ENCODE measurements around the gene ZNF584. TPM values are rescaled to one million over a fixed set of nuclear protein-coding genes. Genes with fewer than 3 reads are reported as not detected.

The ZNF584 gene
- total and polyA plus RNA-seq, 2 donors (not counting 3 experiments of a cell fraction or from before 2014, with no cell fraction given), result 5.9 to 12.4 TPM

- no peaks in the 10 kb centered on the region for H3K9me3 ChIP-seq (replicated peaks; ENCODE audit: control insufficient read depth, insufficient read depth, low read length)
- peak overlapping the region; percentile 58 for H3K4me2 ChIP-seq (ENCODE audit: insufficient read depth, low read length)
- no peak overlapping the region for H3K27ac ChIP-seq (ENCODE audit: insufficient read depth, low read depth, low read length)
- intact Hi-C loops (cut with micrococcal nuclease) (loop anchor here (1.0 to 2.0 kb wide), 3 partner anchors 75 to 151 kb away; partner anchors contain the start of genes ERVK3-1, ZNF544 and ZNF8), dilution Hi-C loops (cut with MboI; ENCODE audit: extremely low pct_ligation_motif_present, low sequenced_read_pairs) (no loop called here)
- FAIRE-seq (peak; percentile 24), DNase-seq (ENCODE audit: low read depth, low spot score) (no peak)
- ChIA-PET POLR2A (no interaction called here), CTCF (no interaction called here)
- H4K20me1 ChIP-seq (replicated peaks; ENCODE audit: control insufficient read depth, extremely low read depth, insufficient read depth, low read length), result no peaks in the 10 kb centered on the region
- no peaks in the 10 kb centered on the region for H3K79me2 ChIP-seq (ENCODE audit: control insufficient read depth, insufficient read depth, low read length)
- no peaks in the 10 kb centered on the region for H3K27me3 ChIP-seq (ENCODE audit: control insufficient read depth in 2 of 2, insufficient read depth in 2 of 2, low read length in 2 of 2)
- TSS peak; percentile 27 for BruUV-seq (replicated peaks)
- peak overlapping the region; percentile 31 to 84 (median 55) for H3K4me3 ChIP-seq (replicated peaks in 1 of 3; ENCODE audit: insufficient read depth in 1 of 3, low read depth in 1 of 3, low read length in 3 of 3)
- peak overlapping the region; percentile 39 for H3K9ac ChIP-seq (replicated peaks; ENCODE audit: extremely low read depth, insufficient read depth, low read length)
- H3K4me1 ChIP-seq (ENCODE audit: control insufficient read depth, extremely low read depth, insufficient read depth, low read length), result peaks cover 7% of the 10 kb centered on the region
- H2AFZ ChIP-seq (ENCODE audit: low read depth, low read length), result peak overlapping the region; percentile 71
- no peak for TF ChIP-seq FOS (IDR thresholded peaks at IDR 0.05; ENCODE audit: borderline replicate concordance, insufficient read depth, low read length)
- no peak for TF ChIP-seq POLR2AphosphoS5 (IDR thresholded peaks at IDR 0.05; ENCODE audit: insufficient read depth, low read depth, low read length)
- TF ChIP-seq, protein P1, sequence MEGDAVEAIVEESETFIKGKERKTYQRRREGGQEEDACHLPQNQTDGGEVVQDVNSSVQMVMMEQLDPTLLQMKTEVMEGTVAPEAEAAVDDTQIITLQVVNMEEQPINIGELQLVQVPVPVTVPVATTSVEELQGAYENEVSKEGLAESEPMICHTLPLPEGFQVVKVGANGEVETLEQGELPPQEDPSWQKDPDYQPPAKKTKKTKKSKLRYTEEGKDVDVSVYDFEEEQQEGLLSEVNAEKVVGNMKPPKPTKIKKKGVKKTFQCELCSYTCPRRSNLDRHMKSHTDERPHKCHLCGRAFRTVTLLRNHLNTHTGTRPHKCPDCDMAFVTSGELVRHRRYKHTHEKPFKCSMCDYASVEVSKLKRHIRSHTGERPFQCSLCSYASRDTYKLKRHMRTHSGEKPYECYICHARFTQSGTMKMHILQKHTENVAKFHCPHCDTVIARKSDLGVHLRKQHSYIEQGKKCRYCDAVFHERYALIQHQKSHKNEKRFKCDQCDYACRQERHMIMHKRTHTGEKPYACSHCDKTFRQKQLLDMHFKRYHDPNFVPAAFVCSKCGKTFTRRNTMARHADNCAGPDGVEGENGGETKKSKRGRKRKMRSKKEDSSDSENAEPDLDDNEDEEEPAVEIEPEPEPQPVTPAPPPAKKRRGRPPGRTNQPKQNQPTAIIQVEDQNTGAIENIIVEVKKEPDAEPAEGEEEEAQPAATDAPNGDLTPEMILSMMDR (IDR thresholded peaks at IDR 0.05; ENCODE audit: extremely low read depth in 1 of 2, insufficient read depth in 1 of 2, low read depth in 1 of 2, low read length in 2 of 2), result no peak
- no peak for TF ChIP-seq MYC (IDR thresholded peaks at IDR 0.05; ENCODE audit: low read depth, low read length)
- TF ChIP-seq, protein P2, sequence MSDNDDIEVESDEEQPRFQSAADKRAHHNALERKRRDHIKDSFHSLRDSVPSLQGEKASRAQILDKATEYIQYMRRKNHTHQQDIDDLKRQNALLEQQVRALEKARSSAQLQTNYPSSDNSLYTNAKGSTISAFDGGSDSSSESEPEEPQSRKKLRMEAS (IDR thresholded peaks at IDR 0.05; ENCODE audit: insufficient read depth, insufficient read length), result no peak
- TF ChIP-seq POLR2A (IDR thresholded peaks at IDR 0.05; ENCODE audit: low read depth, low read length), result no peak
- no peak for TF ChIP-seq EZH2 (IDR thresholded peaks at IDR 0.05; ENCODE audit: borderline replicate concordance, low read depth, low read length, severe bottlenecking)
- H3K9me1 ChIP-seq (replicated peaks; ENCODE audit: control insufficient read depth, extremely low read depth, insufficient read depth, low read length), result no peaks in the 10 kb centered on the region
- H3K36me3 ChIP-seq (ENCODE audit: control insufficient read depth in 2 of 2, extremely low read depth in 1 of 2, insufficient read depth in 2 of 2, low read length in 2 of 2), result no peaks in the 10 kb centered on the region
These were observed 28.3 kb upstream of the ZNF584 start for GRCh38 chr19:58380037-58380661.

Data from endothelial cell of umbilical vein (primary cell).